Measurements from ENCODE around the gene FXYD6.

Gene FXYD6

GRCh38 chr11:117794772-117795629 lies 81.5 kb downstream of the FXYD6 start:
- H3K4me3 ChIP-seq (ENCODE audit: low read depth, low read length): no peak overlapping the region
- no peak for TF ChIP-seq CTCF (IDR thresholded peaks at IDR 0.05; ENCODE audit: low read depth, low read length)

DNA sequence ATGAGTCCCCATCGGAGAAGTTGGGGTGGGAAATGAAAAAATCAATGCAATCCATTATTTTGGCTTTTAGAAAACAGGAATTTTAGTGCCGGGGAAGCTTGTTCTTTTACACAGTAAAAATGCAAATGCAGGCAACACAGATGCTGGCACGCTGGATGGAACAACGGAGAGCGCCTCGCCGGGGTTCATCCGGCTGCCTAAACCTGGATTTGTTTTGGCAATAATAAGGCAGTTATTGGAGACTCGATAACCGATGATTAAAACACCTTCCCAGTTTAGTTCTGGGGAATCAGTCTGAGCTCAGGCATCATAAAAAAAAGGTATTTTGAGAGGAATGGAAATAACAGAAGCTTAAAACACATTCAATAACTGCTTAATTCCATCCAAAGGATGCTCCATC lies 82.3 kb downstream of the FXYD6 start:
- no peak overlapping the region for H3K4me3 ChIP-seq (ENCODE audit: low read depth, low read length)
- no peak for TF ChIP-seq CTCF (IDR thresholded peaks at IDR 0.05; ENCODE audit: low read depth, low read length)

DNA sequence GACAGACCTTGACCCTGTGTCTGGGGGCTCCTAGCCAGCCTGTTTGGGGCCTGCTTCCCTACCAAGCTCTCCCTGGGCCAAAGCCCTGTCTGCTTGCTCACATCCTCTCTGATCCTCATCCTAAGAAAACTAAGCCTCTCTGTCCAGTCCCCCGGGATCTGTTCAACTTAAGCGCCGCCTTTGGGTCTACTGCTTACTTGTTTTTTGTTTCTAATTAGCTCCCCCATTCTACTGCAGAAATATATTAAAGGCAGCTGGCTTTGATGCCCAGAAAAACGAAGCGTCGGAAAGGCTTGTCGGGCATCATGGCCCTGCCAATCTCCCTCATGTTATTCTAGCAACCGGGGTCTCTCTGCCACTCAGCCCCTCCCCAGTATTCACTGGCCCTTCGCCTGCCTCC lies 82.9 kb downstream of the FXYD6 start:
- H3K4me3 ChIP-seq (ENCODE audit: low read depth, low read length): no peak overlapping the region
- no peak for TF ChIP-seq CTCF (IDR thresholded peaks at IDR 0.05; ENCODE audit: low read depth, low read length)

DNA sequence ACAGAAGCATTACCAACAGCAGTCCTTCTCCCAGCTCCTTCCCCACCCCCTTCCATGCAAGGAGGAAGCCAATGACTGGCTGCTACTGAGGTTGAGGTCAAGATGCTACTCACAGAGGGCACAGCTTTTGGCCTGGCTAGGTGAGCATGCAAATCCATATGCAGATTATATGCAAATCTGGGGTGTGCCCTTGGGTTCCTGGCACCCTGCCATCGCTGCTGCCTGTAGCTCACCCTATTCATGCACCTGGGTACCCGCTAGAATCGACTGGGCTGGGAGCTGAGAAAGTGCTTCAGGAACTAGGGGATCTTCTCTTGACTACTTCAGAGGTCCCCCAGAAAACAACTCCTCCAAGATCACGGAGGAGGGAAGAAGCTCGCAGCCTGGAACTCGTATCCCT lies 83.5 kb downstream of the FXYD6 start:
- H3K4me3 ChIP-seq (ENCODE audit: low read depth, low read length): no peak overlapping the region
- TF ChIP-seq CTCF (IDR thresholded peaks at IDR 0.05; ENCODE audit: low read depth, low read length): no peak

DNA sequence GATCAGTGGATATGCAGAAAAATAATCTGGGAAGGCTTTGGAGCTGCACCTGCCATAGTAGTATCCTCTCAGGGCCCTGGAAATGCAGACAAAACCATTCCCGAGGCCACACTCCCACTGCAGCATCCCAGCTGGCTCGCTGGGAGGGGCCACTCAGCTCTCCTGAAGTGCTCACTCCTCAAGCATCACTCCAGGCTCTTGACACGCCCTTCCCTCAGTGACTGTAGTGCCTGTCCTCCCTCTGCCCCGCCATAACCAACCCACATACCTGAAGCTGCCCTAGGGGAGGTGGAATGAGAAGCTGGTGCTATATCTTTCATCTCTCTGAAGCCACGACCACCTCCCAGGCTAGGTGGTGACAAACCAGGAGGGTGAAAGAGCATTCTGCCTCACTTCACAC lies 84.2 kb downstream of the FXYD6 start:
- no peak overlapping the region for H3K4me3 ChIP-seq (ENCODE audit: low read depth, low read length)
- no peak for TF ChIP-seq CTCF (IDR thresholded peaks at IDR 0.05; ENCODE audit: low read depth, low read length)

DNA sequence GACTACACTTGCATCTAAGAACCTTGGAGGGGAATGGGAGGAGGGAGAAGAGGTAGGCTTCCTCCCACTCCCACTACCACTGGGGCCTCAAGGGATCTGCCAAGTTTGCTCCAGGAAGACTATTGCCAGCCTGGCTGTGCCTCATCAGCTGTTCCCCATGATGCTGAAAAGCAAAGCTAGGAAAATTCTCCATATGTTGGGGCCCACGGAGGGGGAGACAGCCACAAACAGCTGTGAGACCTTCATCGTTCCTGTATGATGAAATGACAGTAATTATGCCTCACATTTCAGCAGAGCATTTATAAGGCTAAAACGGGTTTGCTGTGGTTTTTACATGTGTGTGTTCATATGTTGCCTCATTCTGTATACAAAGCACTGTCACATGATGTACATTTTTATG lies 86.2 kb downstream of the FXYD6 start:
- no peak for TF ChIP-seq CTCF (IDR thresholded peaks at IDR 0.05; ENCODE audit: low read depth, low read length)
- H3K4me3 ChIP-seq (ENCODE audit: low read depth, low read length): no peak overlapping the region

- no peak for TF ChIP-seq CTCF (IDR thresholded peaks at IDR 0.05; ENCODE audit: low read depth, low read length)
- no peak overlapping the region for H3K4me3 ChIP-seq (ENCODE audit: low read depth, low read length)
Measured at GRCh38 chr11:117789241-117789640, 87.2 kb downstream of the FXYD6 start.
